Measurements from ENCODE around the gene MYLK2.

MYLK2 gene

DNA sequence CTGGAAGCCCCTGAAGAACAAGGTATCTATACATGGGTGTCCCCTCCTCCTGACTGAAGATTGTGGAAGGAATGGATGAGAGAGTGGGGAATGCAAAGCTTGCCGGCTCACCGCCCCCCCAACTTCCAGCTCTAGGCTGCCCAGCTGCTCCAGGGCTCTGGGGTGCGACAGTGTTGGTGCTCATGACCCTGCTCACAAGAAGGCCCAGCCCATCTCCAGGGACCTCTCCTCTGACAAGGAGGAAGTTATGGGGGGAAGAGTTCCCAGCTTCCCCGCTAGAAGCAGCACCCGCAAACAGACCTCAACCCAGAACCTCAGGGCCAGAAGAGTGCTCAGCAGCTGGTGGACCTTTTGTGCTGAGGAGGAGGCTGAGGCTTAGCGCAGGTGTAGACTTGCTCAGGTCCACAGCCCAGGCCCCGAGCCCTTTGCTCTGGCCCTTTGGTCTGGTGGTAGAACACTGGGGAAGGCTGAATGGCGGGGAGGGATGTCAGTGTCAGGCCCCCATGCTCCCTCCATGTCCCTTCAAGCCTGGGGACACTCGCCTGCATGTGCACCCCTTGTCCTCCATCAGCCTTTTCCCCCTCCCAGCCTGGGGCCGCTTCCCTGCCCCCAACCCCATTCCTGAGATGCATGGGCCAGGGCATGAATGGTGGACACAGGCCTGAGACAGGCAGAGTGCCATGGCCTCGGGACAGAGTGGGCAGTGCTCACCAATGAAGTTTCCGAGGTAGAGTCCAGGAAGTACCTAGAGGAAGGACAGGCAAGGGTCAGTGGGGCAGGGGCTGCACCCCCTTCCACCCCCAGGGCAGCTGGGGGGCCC lies 49.9 kb downstream of the MYLK2 start:
- no peak overlapping the region for H3K27ac ChIP-seq
- no peak for DNase-seq (ENCODE audit: low read depth, low spot score)

GRCh38 chr20:31869673-31869941 lies 50.5 kb downstream of the MYLK2 start:
- no peak for DNase-seq (ENCODE audit: low read depth, low spot score)
- H3K27ac ChIP-seq = no peak overlapping the region

DNA sequence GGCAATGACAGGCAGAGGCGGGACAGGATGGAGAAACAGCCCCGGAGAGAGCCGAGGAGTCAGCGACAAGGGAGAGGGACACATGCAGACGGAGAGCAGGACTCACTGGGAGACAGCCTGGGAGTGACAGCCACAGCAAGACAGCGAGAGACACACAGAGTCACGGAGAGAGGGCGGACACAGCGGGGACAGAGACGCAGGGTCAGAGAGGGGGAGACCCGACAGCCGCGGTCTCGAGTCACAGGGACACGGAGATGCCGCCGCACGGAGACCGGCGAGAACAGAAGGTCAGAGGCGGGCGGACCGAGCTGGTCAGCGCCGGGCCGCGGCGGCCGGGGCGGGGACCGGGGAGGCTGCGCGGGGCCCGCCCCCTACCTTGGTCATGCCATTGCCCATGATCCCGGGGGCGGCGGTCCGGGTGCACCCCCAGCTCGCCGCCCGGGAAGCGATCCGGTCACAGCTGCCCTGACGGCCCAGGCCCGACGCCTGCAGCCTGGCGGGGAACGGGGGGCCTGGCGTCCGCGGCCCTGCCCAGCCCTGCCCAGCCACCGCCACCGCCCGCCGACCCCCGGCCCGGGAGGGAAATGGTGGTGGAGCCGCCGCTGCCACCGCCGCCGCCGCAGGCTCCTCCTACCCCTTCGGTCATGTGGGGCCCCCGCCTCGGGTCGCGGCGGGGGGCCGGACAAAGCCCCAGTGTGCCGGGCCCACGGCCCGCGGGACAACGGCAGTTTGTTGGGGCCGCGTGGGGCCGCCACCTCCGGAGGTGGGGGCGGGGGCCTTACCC lies 51.0 kb downstream of the MYLK2 start, which contains the start of the genes DUSP15 and TTLL9:
TSS of gene DUSP15 (minus strand) at position 586 of the 784 bp plus-strand sequence. CDS start at position 396, 190 bp downstream.
TSS of gene TTLL9 (plus strand) at position 693 of the 784 bp plus-strand sequence. CDS start 493 bp downstream, outside the sequence.
- no peak within 1 kb of the TSS for H3K27ac ChIP-seq
- DNase-seq (ENCODE audit: low read depth, low spot score) = no peak

DNA sequence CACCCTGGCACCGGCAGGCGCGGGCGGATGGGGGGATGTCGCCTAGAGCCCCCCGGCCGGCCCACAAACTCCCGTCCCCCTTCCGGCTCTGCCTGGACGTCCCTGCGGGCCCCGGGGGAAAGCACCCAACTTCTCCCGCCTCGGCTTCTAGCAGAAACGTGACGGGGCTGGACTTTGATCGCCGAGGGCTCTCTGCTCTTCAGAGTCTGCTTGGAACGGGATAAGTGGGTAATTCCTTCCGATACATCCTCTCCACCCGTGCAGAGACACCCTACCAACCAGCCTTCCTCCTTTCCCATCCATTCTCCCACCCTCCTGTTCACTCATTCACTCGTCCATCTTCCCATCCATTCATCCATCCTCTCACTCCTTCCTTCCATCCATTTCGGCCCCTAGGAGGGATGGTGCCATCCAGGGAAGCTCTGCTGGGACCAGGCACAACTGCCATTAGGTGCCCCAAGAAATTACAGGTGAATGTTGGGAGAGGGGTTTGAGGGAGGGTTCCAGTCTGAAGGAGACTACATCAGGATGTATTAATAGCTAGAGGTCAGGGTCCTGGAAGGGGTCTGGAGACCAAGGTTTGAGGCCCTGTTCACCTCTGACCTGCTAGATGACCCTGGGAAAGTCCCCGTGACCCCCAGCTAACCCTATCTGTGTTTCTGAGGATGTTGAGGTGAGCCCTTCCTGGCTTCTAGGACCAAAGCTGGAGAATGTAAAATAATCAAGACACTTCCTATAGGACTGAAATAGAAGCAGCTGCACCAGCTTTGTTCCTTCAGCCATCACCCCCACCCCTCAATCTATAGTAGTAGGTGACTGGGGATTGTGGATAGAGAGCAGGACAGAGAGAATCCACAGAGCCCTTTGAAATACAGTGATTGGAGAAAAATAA lies 51.8 kb downstream of the MYLK2 start:
- H3K27ac ChIP-seq = no peak overlapping the region
- DNase-seq (ENCODE audit: low read depth, low spot score) = no peak

- H3K27ac ChIP-seq = no peak overlapping the region
- no peak for DNase-seq (ENCODE audit: low read depth, low spot score)
Observed at GRCh38 chr20:31871618-31871954, 52.4 kb downstream of the MYLK2 start.

DNA sequence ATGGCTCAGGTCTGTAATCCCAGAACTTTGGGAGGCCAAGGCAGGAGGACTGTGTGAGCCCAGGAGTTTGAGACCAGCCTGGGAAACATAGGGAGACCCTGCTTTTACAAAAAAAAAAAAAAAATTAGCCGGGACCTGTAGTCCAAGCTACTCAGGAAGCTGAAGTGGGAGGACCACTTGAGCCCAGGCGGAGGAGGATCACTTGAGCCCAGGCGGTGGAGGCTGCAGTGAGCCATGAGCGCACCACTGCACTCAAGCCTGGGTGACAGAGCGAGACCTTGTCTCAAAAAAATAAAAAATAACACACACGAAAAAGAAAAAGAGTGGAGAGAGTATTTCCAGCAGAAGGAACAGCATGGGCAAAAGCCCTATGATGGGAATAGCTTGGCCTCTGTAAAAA lies 53.2 kb downstream of the MYLK2 start:
- H3K27ac ChIP-seq = no peak overlapping the region
- DNase-seq (ENCODE audit: low read depth, low spot score) = no peak

GRCh38 chr20:31875671-31876070 lies 56.5 kb downstream of the MYLK2 start:
- H3K27ac ChIP-seq = no peak overlapping the region
- no peak for DNase-seq (ENCODE audit: low read depth, low spot score)

- DNase-seq (ENCODE audit: low read depth, low spot score) = no peak
- no peak overlapping the region for H3K27ac ChIP-seq
Observed at GRCh38 chr20:31877684-31878083, 58.5 kb downstream of the MYLK2 start.

GRCh38 chr20:31879143-31879987 lies 60.2 kb downstream of the MYLK2 start:
- H3K27ac ChIP-seq = no peak overlapping the region
- DNase-seq (ENCODE audit: low read depth, low spot score) = peak; percentile 69

- H3K27ac ChIP-seq = no peak overlapping the region
- DNase-seq (ENCODE audit: low read depth, low spot score) = no peak
Observed at GRCh38 chr20:31881945-31882344, 62.8 kb downstream of the MYLK2 start.

DNA sequence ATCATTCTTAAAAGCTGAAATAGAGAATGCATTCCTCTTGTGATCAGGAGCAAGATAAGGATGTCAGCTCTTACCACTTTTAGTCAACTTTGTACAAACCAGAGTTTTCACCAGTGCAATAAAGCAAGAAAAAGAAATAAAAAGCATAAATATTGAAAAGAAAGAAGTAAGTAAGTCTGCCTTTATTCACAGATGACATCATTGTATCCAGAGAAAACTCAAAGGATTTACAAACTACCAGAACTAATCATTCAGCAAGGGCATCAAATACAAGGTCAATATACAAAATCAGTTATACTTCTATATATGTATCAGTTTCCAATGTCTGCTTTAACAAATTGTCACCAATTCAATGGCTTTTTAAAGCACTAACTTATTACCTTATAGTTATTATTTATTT lies 64.7 kb downstream of the MYLK2 start:
- no peak for DNase-seq (ENCODE audit: low read depth, low spot score)
- no peak overlapping the region for H3K27ac ChIP-seq

Measured in epithelial cell of prostate (primary cell).